ENCODE results near the gene SERF2. TPM values are rescaled to one million over a fixed set of nuclear protein-coding genes. Genes with fewer than 3 reads are reported as not detected.
"Not testable (repeated sequence)": the region's sequence is repeated elsewhere in the genome, so short reads cannot be mapped to it uniquely, and the experiment has no call there.

SERF2 gene
- total and polyA plus RNA-seq, 3 donors from 2014 or later, result 745 to 834 (median 823) TPM

GRCh38 chr15:43800286-43801141, 8.4 kb downstream of the SERF2 start, which contains the start of gene HYPK:
TSS of gene HYPK (plus strand) at chr15:43800599. CDS start at chr15:43800623, 24 bp downstream.
- WGBS, 2 donors, result 4 to 8% methylated on average over 44 of the region's 44 CpGs
- Histone ChIP-seq H3K36me3 (ENCODE audit: low read depth, missing control alignments) (no peaks in the 10 kb centered on the region), H3K4me3 (peak within 1 kb of the TSS; percentile 69 to 93), H3K27ac (peak within 1 kb of the TSS; percentile 96), H3K4me1 (peaks cover 20% of the 10 kb centered on the region), H3K9me3 (no peaks in the 10 kb centered on the region), H3K27me3 (no peaks in the 10 kb centered on the region)
- TF ChIP-seq POLR2A (IDR thresholded peaks at IDR 0.05) (peak; percentile 28), CTCF (IDR thresholded peaks at IDR 0.05) (peak in 1 of 3 experiments; percentile 5)
- intact Hi-C loops (cut with DNase I; ENCODE audit: low total_unique reads), result no loop called here
- peak; percentile 97 for DNase-seq

GRCh38 chr15:43802676-43803075, 10.6 kb downstream of the SERF2 start:
- H3K9me3 ChIP-seq; DNase-seq; H3K4me3 ChIP-seq; intact Hi-C loops (cut with DNase I; ENCODE audit: low total_unique reads); H3K27me3 ChIP-seq; H3K27ac ChIP-seq; H3K36me3 ChIP-seq (ENCODE audit: low read depth, missing control alignments): not testable (repeated sequence)
- WGBS, 2 donors, result 94 to 96% methylated on average over 7 of the region's 7 CpGs
- H3K4me1 ChIP-seq, result peaks cover 20% of the 10 kb centered on the region

GRCh38 chr15:43808435-43808950, 16.4 kb downstream of the SERF2 start:
- intact Hi-C loops (cut with DNase I; ENCODE audit: low total_unique reads), result no loop called here
- Histone ChIP-seq H3K27ac (no peak overlapping the region), H3K36me3 (ENCODE audit: low read depth, missing control alignments) (no peaks in the 10 kb centered on the region), H3K27me3 (no peaks in the 10 kb centered on the region), H3K9me3 (no peaks in the 10 kb centered on the region), H3K4me1 (no peaks in the 10 kb centered on the region), H3K4me3 (no peak overlapping the region)
- TF ChIP-seq POLR2A (IDR thresholded peaks at IDR 0.05) (no peak), CTCF (IDR thresholded peaks at IDR 0.05) (no peak)
- no peak for DNase-seq
- 87 to 94% methylated on average over 5 of the region's 5 CpGs for WGBS, 2 donors

- WGBS, 2 donors, result 88 to 91% methylated on average over 6 of the region's 6 CpGs
- H3K27me3 ChIP-seq, result no peaks in the 10 kb centered on the region
- no peaks in the 10 kb centered on the region for H3K4me1 ChIP-seq
- H3K27ac ChIP-seq, result no peak overlapping the region
- no peaks in the 10 kb centered on the region for H3K36me3 ChIP-seq (ENCODE audit: low read depth, missing control alignments)
- no peak for TF ChIP-seq CTCF (IDR thresholded peaks at IDR 0.05)
- no peak for TF ChIP-seq POLR2A (IDR thresholded peaks at IDR 0.05)
- H3K4me3 ChIP-seq, result no peak overlapping the region
- intact Hi-C loops (cut with DNase I; ENCODE audit: low total_unique reads), result no loop called here
- no peak for DNase-seq
- no peaks in the 10 kb centered on the region for H3K9me3 ChIP-seq
Measured at GRCh38 chr15:43808960-43809678, 17.0 kb downstream of the SERF2 start.

- H3K27ac ChIP-seq; H3K9me3 ChIP-seq; intact Hi-C loops (cut with DNase I; ENCODE audit: low total_unique reads); H3K4me3 ChIP-seq; H3K4me1 ChIP-seq; DNase-seq; H3K27me3 ChIP-seq; H3K36me3 ChIP-seq (ENCODE audit: low read depth, missing control alignments): not testable (repeated sequence)
- 82 to 93% methylated on average over 5 of the region's 5 CpGs for WGBS, 2 donors
Measured at GRCh38 chr15:43815064-43815463, 22.9 kb downstream of the SERF2 start.

Data from testis (tissue), 3 donors.